Panc1 (cell line): Measurements from ENCODE around the gene C11orf65. TPM values are rescaled to one million over a fixed set of nuclear protein-coding genes. Genes with fewer than 3 reads are reported as not detected.

Source experiments
- ATAC-seq: fragments of 200-7000 bp; cut with Tn5 transposase; 2 replicates; pipeline ENCODE4 v1.9.1; 2020; ENCODE audit warnings: mild to moderate bottlenecking, moderate library complexity
- BruUV-seq: library from RNA; stranded (reverse); fragments of 400-500 nt; replicated peaks from 2 replicates; lab custom pipeline; 2021; lab: Mats Ljungman, UMichigan
- CTCF ChIA-PET: fragments of 300-600 bp; sonication (Branson Sonifier 250); formaldehyde crosslinking; loops from one replicate; lab custom pipeline; 2022; ENCODE audit warnings: antibody characterized with exemption; lab: Charles Lee
- POLR2A ChIA-PET: fragments of 300-600 bp; sonication (Branson Sonifier 250); formaldehyde crosslinking; loops from one replicate; lab custom pipeline; 2022; ENCODE audit warnings: antibody characterized with exemption; lab: Charles Lee
- DNase-seq: peaks from one replicate; pipeline ENCODE4 v3.0.0-alpha.2; 2010; ENCODE audit warnings: low read depth, low spot score
- H3K27ac ChIP-seq: 2 replicates; pipeline ENCODE4 v1.5.1; 2011; ENCODE audit warnings: mild to moderate bottlenecking, low read length, inconsistent platforms
- H3K27me3 ChIP-seq: fragments of 200-500 bp; sonication (Bioruptor generic); 2 replicates; pipeline ENCODE4 v1.6.0; 2014; ENCODE audit warnings: low read length, inconsistent platforms; ENCODE audit not compliant: control insufficient read depth, insufficient read depth
- H3K36me3 ChIP-seq: fragments of 200-500 bp; sonication (Bioruptor generic); 2 replicates; pipeline ENCODE4 v1.5.1; 2014; ENCODE audit warnings: inconsistent platforms, mild to moderate bottlenecking, low read length, moderate library complexity; ENCODE audit not compliant: control insufficient read depth, insufficient read depth
- H3K4me1 ChIP-seq: 2 replicates; pipeline ENCODE4 v1.5.1; 2011; ENCODE audit warnings: inconsistent platforms, mild to moderate bottlenecking, low read length, moderate library complexity; ENCODE audit not compliant: control insufficient read depth, insufficient read depth
- H3K4me3 ChIP-seq, 2 experiments: 2 replicates each; pipeline ENCODE4 v1.5.1; 2011 to 2012; ENCODE audit warnings: low read depth in 2 of 2, low read length in 2 of 2, mild to moderate bottlenecking in 2 of 2, inconsistent platforms in 1 of 2, moderate library complexity in 1 of 2
- H3K9me3 ChIP-seq: fragments of 200-500 bp; sonication (Bioruptor generic); 2 replicates; pipeline ENCODE4 v1.5.1; 2014; ENCODE audit warnings: low read depth, mild to moderate bottlenecking, inconsistent platforms, low read length, moderate library complexity; ENCODE audit not compliant: control insufficient read depth, insufficient read depth
- POLR2AphosphoS5 ChIP-seq: IDR thresholded peaks from 2 replicates; pipeline ENCODE4 v1.6.1; 2012; ENCODE audit warnings: mild to moderate bottlenecking, low read depth, low read length, moderate library complexity
- SIN3A ChIP-seq: IDR thresholded peaks from 2 replicates; pipeline ENCODE4 v1.6.1; 2012; ENCODE audit warnings: low read depth, mild to moderate bottlenecking, low read length, moderate library complexity, borderline replicate concordance; ENCODE audit not compliant: insufficient read depth
- TCF7L2 ChIP-seq: IDR thresholded peaks from 2 replicates; pipeline ENCODE4 v1.6.1; 2011; ENCODE audit warnings: mild to moderate bottlenecking, low read depth, low read length, inconsistent platforms
- in situ Hi-C: cut with HindIII; loops from 2 replicates; pipeline ENCODE4 v1.10.0; 2016; ENCODE audit warnings: low sequenced_read_pairs, low pct_unique_long_range_greater_than_20kb
- intact Hi-C: fragments of 100-400 bp; cut with micrococcal nuclease; formaldehyde crosslinking; loops from one replicate; pipeline ENCODE4 v1.10.0; 2022; ENCODE audit not compliant: unreplicated experiment
- total RNA-seq: library from RNA; stranded (reverse); gene quantifications from one replicate; pipeline ENCODE4 v1.2.1, GENCODE V29; 2021; ENCODE audit not compliant: unreplicated experiment
- TF ChIP-seq, protein P1 (sequence below), 2 experiments: IDR thresholded peaks; 2 replicates each; pipeline ENCODE4 v1.6.1; 2011 to 2012; ENCODE audit warnings: low read depth in 2 of 2, control low read depth in 1 of 2, low read length in 1 of 2, mild to moderate bottlenecking in 1 of 2, moderate library complexity in 1 of 2; ENCODE audit not compliant: insufficient read depth in 1 of 2
- TF ChIP-seq, protein P2 (sequence below): fragments of 450-650 bp; IDR thresholded peaks from 2 replicates; pipeline ENCODE4 v1.5.1; 2017; ENCODE audit warnings: mild to moderate bottlenecking

C11orf65 gene
- total RNA-seq, 1 experiment from 2014 or later = 0.18 TPM

DNA sequence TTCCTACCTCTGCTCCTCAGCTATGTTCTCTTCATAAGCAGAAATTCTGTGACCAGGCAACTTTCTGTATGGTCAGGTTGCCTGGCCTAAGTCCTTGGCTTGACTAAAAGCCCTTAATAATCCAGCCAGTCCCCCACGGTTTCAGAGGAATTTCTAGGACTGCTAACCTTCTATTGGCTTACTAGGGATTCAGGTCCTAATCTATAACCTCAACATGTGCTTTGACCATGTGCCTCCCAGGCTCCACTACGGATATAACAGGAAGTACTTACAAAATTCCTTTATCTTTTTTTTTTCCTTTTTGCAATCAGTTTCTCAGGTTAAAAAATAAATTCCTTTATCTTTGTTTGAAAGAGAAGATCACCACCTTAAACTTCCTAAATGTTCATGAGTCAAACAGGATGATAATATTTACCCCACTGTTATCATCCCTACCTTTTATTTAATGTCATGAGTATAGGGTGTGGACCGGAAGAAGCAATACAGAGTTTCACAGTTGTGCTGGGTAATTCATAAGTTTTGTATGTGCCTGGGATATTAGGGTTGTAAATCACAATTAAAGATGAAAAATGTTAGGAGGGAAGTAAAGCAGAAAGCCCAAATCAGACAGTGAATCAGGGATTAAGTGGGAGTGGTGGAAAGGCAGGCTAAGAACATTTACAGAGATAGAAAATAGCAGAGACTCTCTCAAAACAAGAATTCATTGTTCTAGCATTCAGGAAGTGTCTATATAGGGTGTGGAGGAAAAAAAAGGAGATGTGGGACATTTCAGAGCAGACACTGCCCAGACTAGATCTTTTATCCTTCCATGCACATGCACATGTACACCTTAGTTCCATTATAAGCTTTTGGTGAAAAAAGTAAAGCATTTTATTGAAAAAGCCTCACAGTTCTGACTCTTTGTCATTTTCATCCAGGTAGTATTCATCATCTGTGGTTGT lies 41.6 kb upstream of the C11orf65 start:
- ATAC-seq = no peak
- no peak for TF ChIP-seq TCF7L2
- TF ChIP-seq, protein P1, sequence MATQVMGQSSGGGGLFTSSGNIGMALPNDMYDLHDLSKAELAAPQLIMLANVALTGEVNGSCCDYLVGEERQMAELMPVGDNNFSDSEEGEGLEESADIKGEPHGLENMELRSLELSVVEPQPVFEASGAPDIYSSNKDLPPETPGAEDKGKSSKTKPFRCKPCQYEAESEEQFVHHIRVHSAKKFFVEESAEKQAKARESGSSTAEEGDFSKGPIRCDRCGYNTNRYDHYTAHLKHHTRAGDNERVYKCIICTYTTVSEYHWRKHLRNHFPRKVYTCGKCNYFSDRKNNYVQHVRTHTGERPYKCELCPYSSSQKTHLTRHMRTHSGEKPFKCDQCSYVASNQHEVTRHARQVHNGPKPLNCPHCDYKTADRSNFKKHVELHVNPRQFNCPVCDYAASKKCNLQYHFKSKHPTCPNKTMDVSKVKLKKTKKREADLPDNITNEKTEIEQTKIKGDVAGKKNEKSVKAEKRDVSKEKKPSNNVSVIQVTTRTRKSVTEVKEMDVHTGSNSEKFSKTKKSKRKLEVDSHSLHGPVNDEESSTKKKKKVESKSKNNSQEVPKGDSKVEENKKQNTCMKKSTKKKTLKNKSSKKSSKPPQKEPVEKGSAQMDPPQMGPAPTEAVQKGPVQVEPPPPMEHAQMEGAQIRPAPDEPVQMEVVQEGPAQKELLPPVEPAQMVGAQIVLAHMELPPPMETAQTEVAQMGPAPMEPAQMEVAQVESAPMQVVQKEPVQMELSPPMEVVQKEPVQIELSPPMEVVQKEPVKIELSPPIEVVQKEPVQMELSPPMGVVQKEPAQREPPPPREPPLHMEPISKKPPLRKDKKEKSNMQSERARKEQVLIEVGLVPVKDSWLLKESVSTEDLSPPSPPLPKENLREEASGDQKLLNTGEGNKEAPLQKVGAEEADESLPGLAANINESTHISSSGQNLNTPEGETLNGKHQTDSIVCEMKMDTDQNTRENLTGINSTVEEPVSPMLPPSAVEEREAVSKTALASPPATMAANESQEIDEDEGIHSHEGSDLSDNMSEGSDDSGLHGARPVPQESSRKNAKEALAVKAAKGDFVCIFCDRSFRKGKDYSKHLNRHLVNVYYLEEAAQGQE (IDR thresholded peaks at IDR 0.05; ENCODE audit: insufficient read depth in 1 of 2, low read depth in 2 of 2, low read length in 1 of 2) = no peak
- TF ChIP-seq, protein P2, sequence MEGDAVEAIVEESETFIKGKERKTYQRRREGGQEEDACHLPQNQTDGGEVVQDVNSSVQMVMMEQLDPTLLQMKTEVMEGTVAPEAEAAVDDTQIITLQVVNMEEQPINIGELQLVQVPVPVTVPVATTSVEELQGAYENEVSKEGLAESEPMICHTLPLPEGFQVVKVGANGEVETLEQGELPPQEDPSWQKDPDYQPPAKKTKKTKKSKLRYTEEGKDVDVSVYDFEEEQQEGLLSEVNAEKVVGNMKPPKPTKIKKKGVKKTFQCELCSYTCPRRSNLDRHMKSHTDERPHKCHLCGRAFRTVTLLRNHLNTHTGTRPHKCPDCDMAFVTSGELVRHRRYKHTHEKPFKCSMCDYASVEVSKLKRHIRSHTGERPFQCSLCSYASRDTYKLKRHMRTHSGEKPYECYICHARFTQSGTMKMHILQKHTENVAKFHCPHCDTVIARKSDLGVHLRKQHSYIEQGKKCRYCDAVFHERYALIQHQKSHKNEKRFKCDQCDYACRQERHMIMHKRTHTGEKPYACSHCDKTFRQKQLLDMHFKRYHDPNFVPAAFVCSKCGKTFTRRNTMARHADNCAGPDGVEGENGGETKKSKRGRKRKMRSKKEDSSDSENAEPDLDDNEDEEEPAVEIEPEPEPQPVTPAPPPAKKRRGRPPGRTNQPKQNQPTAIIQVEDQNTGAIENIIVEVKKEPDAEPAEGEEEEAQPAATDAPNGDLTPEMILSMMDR = no peak
- TF ChIP-seq SIN3A = no peak
- TF ChIP-seq POLR2AphosphoS5 = no peak
- CTCF ChIA-PET = no interaction called here

DNA sequence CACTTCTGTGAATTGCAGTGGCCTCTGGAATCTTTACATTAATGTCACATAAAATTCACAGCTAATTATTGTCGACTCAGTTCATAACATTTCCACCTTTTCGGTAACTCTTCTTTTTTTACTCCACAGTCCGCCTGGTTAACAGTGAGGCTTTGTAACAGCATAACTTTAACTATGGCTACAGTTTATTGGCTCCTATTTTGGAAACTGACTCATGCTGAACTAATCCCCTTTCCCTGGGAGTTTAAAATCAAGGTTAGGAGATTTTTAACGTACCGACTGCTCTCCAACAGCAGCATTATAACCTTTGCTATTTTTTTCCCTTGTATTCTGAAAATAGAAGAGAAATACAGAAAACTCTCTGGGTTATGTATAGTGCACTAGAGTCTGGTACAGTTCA lies 34.1 kb upstream of the C11orf65 start:
- Histone ChIP-seq H3K27me3 (no peaks in the 10 kb centered on the region), H3K4me3 (no peak overlapping the region), H3K27ac (no peak overlapping the region), H3K9me3 (no peaks in the 10 kb centered on the region), H3K4me1 (peaks cover 9% of the 10 kb centered on the region), H3K36me3 (no peaks in the 10 kb centered on the region)
- ChIA-PET POLR2A (no interaction called here), CTCF (no interaction called here)
- in situ Hi-C loops (no loop called here), intact Hi-C loops (loop anchor here (5.0 to 10.0 kb wide), 2 partner anchors 133 to 156 kb away; no protein-coding TSS in a partner anchor)
- TF ChIP-seq SIN3A = no peak
- TF ChIP-seq, protein P1 (IDR thresholded peaks at IDR 0.05; ENCODE audit: insufficient read depth in 1 of 2, low read depth in 2 of 2, low read length in 1 of 2) = no peak
- TF ChIP-seq, protein P2 = no peak
- no peak for TF ChIP-seq TCF7L2
- no peak for TF ChIP-seq POLR2AphosphoS5
- BruUV-seq = no TSS peak
- DNase-seq = no peak
- no peak for ATAC-seq

More for the DNA sequence above, 41.6 kb upstream of the C11orf65 start:
- Histone ChIP-seq H3K4me3 (no peak overlapping the region), H3K4me1 (no peaks in the 10 kb centered on the region), H3K27me3 (peaks cover 16% of the 10 kb centered on the region; the same call in 1 of the 2 replicates), H3K9me3 (peaks cover 8% of the 10 kb centered on the region; the same call in 1 of the 2 replicates), H3K27ac (no peak overlapping the region), H3K36me3 (no peaks in the 10 kb centered on the region)
- POLR2A ChIA-PET = no interaction called here
- in situ Hi-C loops = no loop called here
- no peak for DNase-seq
- intact Hi-C loops = loop anchor here (10.0 kb wide), 1 partner anchor 126 kb away; no protein-coding TSS in a partner anchor
- no TSS peak for BruUV-seq
